Neural crest cell (in vitro differentiated cells): ENCODE measurements around the gene CLCN7. TPM values are rescaled to one million over a fixed set of nuclear protein-coding genes. Genes with fewer than 3 reads are reported as not detected.
"Not testable (repeated sequence)": the region's sequence is repeated elsewhere in the genome, so short reads cannot be mapped to it uniquely, and the experiment has no call there.

Experiments
- DNase-seq: peaks from one replicate; pipeline ENCODE4 v3.0.0; 2021; ENCODE audit warnings: low read depth, mixed read lengths, low spot score
- H3K27ac Mint-ChIP-seq: one replicate; pipeline ENCODE4 v1.8.0; 2021; ENCODE audit warnings: mild to moderate bottlenecking, mixed read lengths; ENCODE audit not compliant: unreplicated experiment
- H3K27me3 Mint-ChIP-seq: 2 replicates; pipeline ENCODE4 v1.8.0; 2021; ENCODE audit warnings: low read depth, mild to moderate bottlenecking, mixed read lengths
- H3K36me3 Mint-ChIP-seq: 2 replicates; pipeline ENCODE4 v1.8.0; 2021; ENCODE audit warnings: low read depth, mild to moderate bottlenecking, mixed read lengths
- H3K4me1 Mint-ChIP-seq: 2 replicates; pipeline ENCODE4 v1.8.0; 2021; ENCODE audit warnings: mixed read lengths
- H3K4me3 Mint-ChIP-seq: one replicate; pipeline ENCODE4 v1.8.0; 2021; ENCODE audit warnings: mild to moderate bottlenecking, mixed read lengths
- H3K9me3 Mint-ChIP-seq: 2 replicates; pipeline ENCODE4 v1.8.0; 2021; ENCODE audit warnings: mixed read lengths
- CTCF ChIP-seq: fragments of 200-600 bp; sonication (generic); conservative IDR thresholded peaks from 2 replicates; pipeline ENCODE4 v1.5.0; 2021; ENCODE audit warnings: antibody characterized with exemption, mild to moderate bottlenecking
- total RNA-seq: library from RNA; stranded (reverse); gene quantifications from 2 replicates; pipeline ENCODE4 v1.2.1, GENCODE V29; 2021

Gene CLCN7
- total RNA-seq, 1 donor from 2014 or later, result 82.4 TPM

GRCh38 chr16:1443403-1443973 lies 31.3 kb downstream of the CLCN7 start:
- TF ChIP-seq CTCF, result no peak
- H3K9me3 Mint-ChIP-seq, result no peaks in the 10 kb centered on the region
- H3K4me3 Mint-ChIP-seq, result no peak overlapping the region
- H3K27ac Mint-ChIP-seq, result no peak overlapping the region
- H3K36me3 Mint-ChIP-seq, result no peaks in the 10 kb centered on the region
- DNase-seq, result no peak
- H3K27me3 Mint-ChIP-seq, result no peaks in the 10 kb centered on the region
- H3K4me1 Mint-ChIP-seq, result no peaks in the 10 kb centered on the region

DNA sequence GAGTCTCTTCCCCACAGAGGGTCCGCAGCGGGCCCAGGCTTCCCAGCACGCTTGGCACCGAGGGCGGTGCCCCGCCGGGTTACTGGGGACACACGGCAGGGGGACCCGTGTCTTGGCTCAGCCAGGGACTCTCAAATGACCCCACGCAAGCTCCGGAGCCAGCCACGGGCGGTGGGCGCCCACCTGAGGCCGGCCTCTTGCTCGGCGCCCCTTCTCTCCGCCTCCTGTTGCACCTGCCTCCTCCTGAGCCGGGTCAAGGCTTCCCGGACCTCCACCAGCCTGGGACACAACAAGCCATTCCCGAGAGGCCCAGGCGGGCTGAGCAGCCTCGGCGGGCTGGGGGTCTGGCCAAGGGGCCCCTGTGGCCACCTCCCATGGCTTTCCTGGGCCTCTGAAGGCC lies 32.1 kb downstream of the CLCN7 start:
- Mint-ChIP-seq H3K4me1 (no peaks in the 10 kb centered on the region), H3K27ac (no peak overlapping the region), H3K27me3 (no peaks in the 10 kb centered on the region), H3K4me3 (no peak overlapping the region), H3K9me3 (no peaks in the 10 kb centered on the region), H3K36me3 (no peaks in the 10 kb centered on the region)
- no peak for TF ChIP-seq CTCF
- DNase-seq, result no peak

DNA sequence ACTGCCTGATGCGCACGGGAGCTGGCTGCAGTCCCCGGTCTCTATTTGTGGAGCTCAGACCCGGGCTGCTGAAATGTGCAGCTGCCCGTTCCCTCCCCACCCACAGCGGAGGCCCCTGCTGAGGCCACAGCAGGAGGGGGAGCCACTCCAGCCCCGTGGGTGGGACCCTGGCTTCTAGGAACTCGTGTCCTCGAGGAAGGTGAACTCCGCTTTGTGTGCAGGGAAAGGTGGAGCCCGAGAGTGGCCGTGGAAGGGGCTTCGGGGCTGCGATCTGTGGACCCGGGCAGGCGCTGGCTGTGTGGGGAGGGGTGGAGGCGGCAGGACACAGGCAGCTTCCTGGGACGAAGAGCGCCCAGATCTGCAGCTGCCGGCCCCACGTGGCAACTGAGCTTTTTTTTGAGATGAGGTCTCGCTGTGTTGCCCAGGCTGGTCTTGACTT lies 33.4 kb downstream of the CLCN7 start:
- no peaks in the 10 kb centered on the region for H3K4me1 Mint-ChIP-seq
- TF ChIP-seq CTCF, result no peak
- H3K4me3 Mint-ChIP-seq, result no peak overlapping the region
- H3K9me3 Mint-ChIP-seq, result no peaks in the 10 kb centered on the region
- no peak for DNase-seq
- H3K27me3 Mint-ChIP-seq, result no peaks in the 10 kb centered on the region
- no peak overlapping the region for H3K27ac Mint-ChIP-seq
- H3K36me3 Mint-ChIP-seq, result no peaks in the 10 kb centered on the region

GRCh38 chr16:1439699-1440074 lies 35.1 kb downstream of the CLCN7 start:
- H3K9me3 Mint-ChIP-seq, H3K4me3 Mint-ChIP-seq, DNase-seq, H3K27me3 Mint-ChIP-seq, H3K36me3 Mint-ChIP-seq, H3K27ac Mint-ChIP-seq, H3K4me1 Mint-ChIP-seq: not testable (repeated sequence)

GRCh38 chr16:1439058-1439698 lies 35.6 kb downstream of the CLCN7 start:
- no peak for TF ChIP-seq CTCF
- no peak overlapping the region for H3K27ac Mint-ChIP-seq

DNA sequence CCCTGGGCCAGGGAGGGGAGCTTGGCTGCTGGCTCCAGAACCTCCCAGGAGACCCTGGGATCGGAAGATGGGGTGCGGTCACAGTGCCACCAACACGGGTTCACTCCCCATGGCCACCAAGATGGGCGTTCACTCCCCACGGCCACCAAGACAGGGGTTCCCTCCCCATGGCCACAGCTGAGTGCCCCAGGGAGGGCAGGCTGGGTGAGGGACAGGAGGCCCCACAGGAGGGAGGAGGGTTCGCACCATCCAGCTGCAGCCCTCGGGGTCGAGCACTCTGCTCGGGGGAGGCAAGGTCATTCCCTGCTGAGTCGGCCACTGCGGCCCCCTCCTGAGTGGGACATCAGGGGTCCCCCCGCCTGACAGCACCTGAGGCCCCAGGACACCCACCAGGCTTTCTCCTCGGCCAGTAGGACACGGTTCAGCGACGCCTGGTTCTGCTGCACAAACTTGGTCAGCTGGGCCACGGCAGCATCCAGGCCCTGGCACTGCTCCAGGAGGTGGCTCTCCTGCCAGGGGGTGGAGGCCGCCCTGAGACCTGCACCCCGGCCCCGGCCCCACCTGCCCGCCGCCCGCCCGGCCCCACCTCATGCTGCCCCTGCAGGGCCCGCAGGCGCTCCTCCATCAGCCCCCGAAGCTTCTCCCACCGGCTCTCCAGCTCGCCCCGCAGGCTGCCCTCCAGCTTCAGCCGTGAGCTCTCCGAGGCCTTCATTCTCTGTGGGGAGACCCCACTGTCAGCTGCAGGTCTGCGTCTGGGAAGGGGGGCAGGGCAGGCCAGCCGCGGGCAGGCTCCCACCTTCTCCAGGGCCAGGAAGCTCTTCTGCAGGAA lies 36.4 kb downstream of the CLCN7 start:
- no peak for TF ChIP-seq CTCF
- Mint-ChIP-seq H3K36me3 (no peaks in the 10 kb centered on the region), H3K27ac (no peak overlapping the region), H3K9me3 (no peaks in the 10 kb centered on the region), H3K27me3 (no peaks in the 10 kb centered on the region), H3K4me3 (no peak overlapping the region), H3K4me1 (no peaks in the 10 kb centered on the region)
- DNase-seq, result no peak

More at GRCh38 chr16:1439058-1439698, 35.6 kb downstream of the CLCN7 start:
- H3K36me3 Mint-ChIP-seq, result no peaks in the 10 kb centered on the region
- no peaks in the 10 kb centered on the region for H3K27me3 Mint-ChIP-seq
- no peaks in the 10 kb centered on the region for H3K4me1 Mint-ChIP-seq
- no peak overlapping the region for H3K4me3 Mint-ChIP-seq
- no peaks in the 10 kb centered on the region for H3K9me3 Mint-ChIP-seq
- DNase-seq, result no peak
